Rectal smooth muscle tissue (tissue), 1 donor: Measurements from ENCODE around the gene TDRD9.

Source experiments
- H3K27ac ChIP-seq: one replicate; pipeline ENCODE4 v1.7.0; 2013; ENCODE audit warnings: low read depth, low read length, inconsistent platforms
- H3K27me3 ChIP-seq: one replicate; pipeline ENCODE4 v1.7.0; 2013; ENCODE audit warnings: low read length; ENCODE audit not compliant: control insufficient read depth, insufficient read depth
- H3K36me3 ChIP-seq: one replicate; pipeline ENCODE4 v1.7.0; 2013; ENCODE audit warnings: low read length; ENCODE audit not compliant: control insufficient read depth, insufficient read depth
- H3K4me1 ChIP-seq: one replicate; pipeline ENCODE4 v1.7.0; 2013; ENCODE audit warnings: low read length; ENCODE audit not compliant: control insufficient read depth, insufficient read depth
- H3K4me3 ChIP-seq: one replicate; pipeline ENCODE4 v1.7.0; 2013; ENCODE audit warnings: low read length
- H3K9ac ChIP-seq: one replicate; pipeline ENCODE4 v1.7.0; 2013; ENCODE audit warnings: low read length

TDRD9 gene

DNA sequence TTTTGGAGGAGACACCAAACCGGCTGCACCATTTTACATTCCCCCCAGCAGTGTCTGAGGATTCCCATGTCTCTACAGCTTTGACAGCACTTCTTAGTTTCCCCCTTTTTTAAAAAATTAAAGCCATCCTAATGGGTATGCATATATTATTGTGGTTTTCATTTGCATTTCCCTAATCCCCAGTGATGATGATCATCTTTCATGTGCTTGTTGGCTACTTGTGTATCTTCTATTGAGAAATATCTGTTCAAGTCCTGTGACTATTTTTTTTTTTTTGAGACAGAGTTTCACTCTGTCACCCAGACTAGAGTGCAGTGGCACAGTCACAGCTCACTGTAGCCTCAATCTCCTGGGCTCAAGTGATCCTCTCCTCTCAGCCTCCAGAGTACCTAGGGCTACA lies 134.0 kb downstream of the TDRD9 start:
- Histone ChIP-seq H3K9ac (no peak overlapping the region), H3K27ac (no peak overlapping the region), H3K4me1 (no peaks in the 10 kb centered on the region), H3K4me3 (no peak overlapping the region), H3K27me3 (no peaks in the 10 kb centered on the region), H3K36me3 (no peaks in the 10 kb centered on the region)

DNA sequence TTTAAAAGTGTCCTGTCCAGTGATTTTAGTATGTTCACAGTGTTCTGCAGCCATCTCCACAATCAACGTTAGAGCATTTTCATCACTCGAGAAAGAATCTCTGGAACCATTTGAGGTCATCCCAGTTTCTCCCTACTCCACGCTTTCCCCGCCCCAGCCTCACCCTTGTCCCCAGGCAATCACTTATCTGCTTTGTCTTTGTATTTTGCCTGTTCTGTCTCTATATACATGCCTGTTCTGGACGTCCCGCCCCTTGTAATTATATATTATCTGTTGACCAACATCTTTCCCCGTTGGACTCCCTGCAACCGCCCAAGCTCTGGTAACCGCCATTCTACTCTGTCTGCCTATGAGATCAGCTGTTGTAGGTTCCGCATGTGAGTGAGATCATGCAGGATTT lies 135.7 kb downstream of the TDRD9 start:
- no peaks in the 10 kb centered on the region for H3K4me1 ChIP-seq
- no peak overlapping the region for H3K4me3 ChIP-seq
- H3K9ac ChIP-seq, result no peak overlapping the region
- H3K36me3 ChIP-seq, result no peaks in the 10 kb centered on the region
- no peak overlapping the region for H3K27ac ChIP-seq
- no peaks in the 10 kb centered on the region for H3K27me3 ChIP-seq

DNA sequence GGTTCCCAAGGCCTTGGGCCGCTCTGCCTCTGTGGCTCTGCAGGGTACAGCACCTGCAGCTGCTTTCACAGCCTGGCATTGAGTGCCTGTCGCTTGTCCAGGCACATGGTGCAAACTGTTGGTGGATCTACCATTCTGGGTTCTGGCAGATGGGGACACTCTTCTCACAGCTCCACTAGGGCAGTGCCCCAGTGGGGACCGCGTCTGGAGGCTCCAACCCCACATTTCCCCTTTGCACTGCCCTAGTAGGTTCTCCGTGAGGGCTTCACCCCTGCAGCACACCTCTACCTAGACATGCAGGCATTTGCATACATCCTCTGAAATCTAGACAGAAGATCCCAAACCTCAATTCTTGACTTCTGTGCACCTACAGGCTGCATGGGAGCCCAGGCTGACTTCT lies 138.0 kb downstream of the TDRD9 start:
- H3K4me1 ChIP-seq, result no peaks in the 10 kb centered on the region
- no peaks in the 10 kb centered on the region for H3K36me3 ChIP-seq
- H3K27ac ChIP-seq, result no peak overlapping the region
- no peak overlapping the region for H3K4me3 ChIP-seq
- H3K9ac ChIP-seq, result no peak overlapping the region
- H3K27me3 ChIP-seq, result no peaks in the 10 kb centered on the region

DNA sequence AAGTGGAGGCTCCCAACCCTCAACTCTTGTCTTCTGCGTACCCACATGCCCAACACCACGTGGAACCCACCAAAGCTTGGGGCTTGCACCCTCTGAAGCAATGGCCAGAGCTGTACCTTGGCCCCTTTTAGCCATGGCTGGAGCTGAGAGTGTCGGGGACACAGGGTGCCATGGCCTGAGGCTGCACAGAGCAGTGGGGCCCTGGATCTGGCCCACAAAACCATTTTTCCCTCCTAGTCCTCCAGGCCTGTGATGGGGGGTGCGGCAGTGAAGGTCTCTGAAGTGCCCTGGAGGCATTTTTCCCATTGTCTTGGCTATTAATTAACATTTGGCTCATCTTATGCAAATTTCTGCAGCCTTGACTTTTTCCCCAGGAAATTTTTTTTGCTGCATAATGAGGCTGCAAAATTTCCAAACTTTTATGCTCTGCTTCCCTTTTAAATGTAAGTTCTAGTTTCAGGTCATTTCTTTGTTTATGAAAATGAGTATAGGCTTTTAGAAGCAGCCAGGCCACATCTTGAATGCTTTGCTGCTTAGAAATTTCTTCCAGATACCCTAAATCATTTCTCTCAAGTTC lies 138.6 kb downstream of the TDRD9 start:
- Histone ChIP-seq H3K36me3 (no peaks in the 10 kb centered on the region), H3K27me3 (no peaks in the 10 kb centered on the region), H3K9ac (no peak overlapping the region), H3K4me3 (no peak overlapping the region), H3K4me1 (no peaks in the 10 kb centered on the region), H3K27ac (no peak overlapping the region)

DNA sequence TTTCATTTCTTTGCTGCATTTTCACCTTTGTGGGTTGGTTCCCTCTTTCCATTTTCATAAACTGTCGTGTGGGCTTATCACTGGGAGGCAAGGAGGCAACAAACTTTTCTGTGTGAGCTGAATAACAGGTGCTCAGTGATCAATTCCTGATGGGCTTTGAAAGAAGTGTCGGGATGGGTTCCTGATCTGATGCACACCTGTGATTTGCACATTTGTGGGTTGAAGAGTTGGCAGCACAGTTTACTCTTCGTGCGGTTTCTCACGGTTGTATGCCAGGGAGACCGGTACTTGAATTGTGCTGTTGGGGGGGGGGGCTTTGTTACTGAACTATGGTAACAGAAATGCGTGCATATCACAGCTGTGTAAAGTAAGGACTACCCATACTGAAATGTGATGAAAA lies 141.3 kb downstream of the TDRD9 start:
- H3K27me3 ChIP-seq, result no peaks in the 10 kb centered on the region

DNA sequence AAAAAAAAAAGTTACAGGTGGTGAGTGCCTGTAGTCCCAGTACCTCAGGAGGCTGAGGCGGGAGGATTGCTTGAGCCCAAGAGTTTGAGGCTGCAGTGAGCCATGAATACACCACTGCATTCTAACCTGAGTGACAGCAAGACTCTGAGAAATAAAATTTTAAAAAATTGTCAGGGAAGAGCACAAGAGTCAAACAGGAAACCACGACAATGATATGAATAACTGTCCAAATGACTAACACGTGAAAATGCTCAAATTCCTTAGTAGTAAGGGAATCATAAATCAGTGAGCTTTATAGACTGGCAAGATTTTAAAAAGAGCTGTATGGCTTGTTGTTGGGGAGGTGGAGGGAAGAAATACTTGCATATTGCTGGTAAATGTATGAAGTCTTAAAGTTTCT lies 144.3 kb downstream of the TDRD9 start:
- Histone ChIP-seq H3K4me1 (no peaks in the 10 kb centered on the region), H3K27ac (no peak overlapping the region), H3K4me3 (no peak overlapping the region), H3K27me3 (no peaks in the 10 kb centered on the region), H3K36me3 (no peaks in the 10 kb centered on the region), H3K9ac (no peak overlapping the region)

More for the DNA sequence above, 141.3 kb downstream of the TDRD9 start:
- no peaks in the 10 kb centered on the region for H3K4me1 ChIP-seq
- H3K9ac ChIP-seq, result no peak overlapping the region
- H3K27ac ChIP-seq, result no peak overlapping the region
- no peak overlapping the region for H3K4me3 ChIP-seq
- H3K36me3 ChIP-seq, result no peaks in the 10 kb centered on the region

DNA sequence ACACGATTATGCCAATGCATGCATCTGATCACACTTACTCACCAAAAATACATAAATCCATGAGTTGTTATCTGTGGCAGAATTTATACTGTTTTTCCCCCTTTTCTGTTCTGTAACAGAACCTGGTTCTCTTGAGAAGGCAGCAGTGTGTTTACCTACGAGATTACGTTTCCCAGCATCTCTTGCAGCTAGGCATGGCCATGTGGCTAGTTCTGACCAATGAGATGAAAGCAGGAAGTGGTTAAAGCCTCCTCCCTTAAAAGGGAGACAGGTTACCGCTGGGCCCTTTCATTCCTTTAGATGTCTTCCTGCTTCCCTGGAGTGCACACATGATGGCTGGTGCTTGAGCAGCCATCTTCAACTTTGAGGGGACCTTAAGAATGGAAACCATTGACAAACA lies 145.5 kb downstream of the TDRD9 start:
- Histone ChIP-seq H3K27ac (no peak overlapping the region), H3K4me1 (no peaks in the 10 kb centered on the region), H3K27me3 (no peaks in the 10 kb centered on the region), H3K4me3 (no peak overlapping the region), H3K36me3 (no peaks in the 10 kb centered on the region), H3K9ac (no peak overlapping the region)

DNA sequence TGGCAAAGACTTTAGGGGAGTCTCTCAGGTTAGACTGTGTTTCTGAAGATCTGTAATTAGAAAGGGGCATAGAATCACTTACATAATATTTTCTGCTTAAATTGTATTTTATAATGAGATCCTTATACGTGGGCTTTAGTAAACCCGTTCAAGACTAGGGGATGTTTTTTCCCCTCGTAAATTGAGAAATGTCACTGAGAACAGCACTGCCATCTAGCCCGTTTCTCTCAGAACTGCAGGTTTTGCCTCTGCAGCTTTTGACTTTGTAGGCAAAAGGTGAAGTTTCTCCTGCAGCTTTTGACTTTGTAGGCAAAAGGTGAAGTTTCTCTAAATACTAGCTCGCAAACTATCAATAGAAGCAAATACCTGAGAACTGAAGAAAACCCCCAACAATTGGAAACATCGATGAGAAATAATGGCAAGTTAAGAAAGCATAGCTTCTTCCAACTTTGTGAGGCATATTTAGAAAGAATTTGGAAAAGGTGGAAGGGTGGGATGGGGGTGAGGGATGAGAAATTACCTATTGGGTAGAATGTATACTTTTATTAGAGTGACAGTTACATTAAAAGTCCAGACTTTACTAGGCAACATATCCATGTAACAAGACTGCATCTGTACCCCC lies 147.4 kb downstream of the TDRD9 start:
- H3K36me3 ChIP-seq, result no peaks in the 10 kb centered on the region
- no peak overlapping the region for H3K27ac ChIP-seq
- H3K4me3 ChIP-seq, result no peak overlapping the region
- no peaks in the 10 kb centered on the region for H3K4me1 ChIP-seq
- no peaks in the 10 kb centered on the region for H3K27me3 ChIP-seq
- H3K9ac ChIP-seq, result no peak overlapping the region

DNA sequence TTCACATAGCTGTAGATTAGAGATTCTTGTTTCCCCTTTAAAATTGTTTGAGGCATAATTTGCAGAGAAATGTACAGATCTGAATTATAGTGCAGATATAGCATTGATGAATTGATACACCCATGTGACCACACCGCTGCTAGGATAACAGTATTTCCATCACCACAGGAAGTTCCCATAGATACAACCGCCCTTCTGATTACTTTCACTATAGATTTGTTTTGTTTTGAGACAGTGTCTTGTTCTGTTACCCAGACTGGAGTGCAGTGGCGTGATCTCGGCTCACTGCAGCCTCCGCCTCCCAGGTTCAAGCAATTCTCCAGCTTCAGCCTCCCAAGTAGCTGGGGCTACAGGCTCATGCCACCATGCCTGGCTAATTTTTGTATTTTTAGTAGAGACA lies 148.5 kb downstream of the TDRD9 start:
- no peak overlapping the region for H3K9ac ChIP-seq
- H3K27ac ChIP-seq, result no peak overlapping the region
- no peaks in the 10 kb centered on the region for H3K36me3 ChIP-seq
- H3K4me1 ChIP-seq, result no peaks in the 10 kb centered on the region
- H3K27me3 ChIP-seq, result no peaks in the 10 kb centered on the region
- no peak overlapping the region for H3K4me3 ChIP-seq

DNA sequence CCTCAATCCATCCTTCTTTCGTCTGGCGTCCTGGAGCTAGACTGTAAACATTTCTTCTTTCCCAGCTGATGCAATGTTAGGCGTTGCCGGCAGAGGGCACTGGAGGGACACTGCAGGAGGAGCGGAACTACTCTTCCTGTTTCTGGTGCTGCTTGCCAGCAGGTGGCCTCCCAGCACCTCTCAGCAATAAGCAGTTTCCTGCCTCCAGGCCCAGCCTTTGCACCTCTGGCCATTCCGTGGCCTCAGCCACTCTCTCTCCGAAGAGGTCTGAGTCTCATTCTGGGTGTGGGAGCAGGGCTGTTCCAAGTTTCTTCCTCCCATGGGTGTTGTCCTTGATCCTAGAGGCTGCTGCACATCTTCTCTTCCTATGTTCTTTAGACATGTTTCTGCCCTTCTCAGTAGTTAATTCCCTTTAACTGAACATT lies 149.8 kb downstream of the TDRD9 start:
- H3K4me1 ChIP-seq, result no peaks in the 10 kb centered on the region

DNA sequence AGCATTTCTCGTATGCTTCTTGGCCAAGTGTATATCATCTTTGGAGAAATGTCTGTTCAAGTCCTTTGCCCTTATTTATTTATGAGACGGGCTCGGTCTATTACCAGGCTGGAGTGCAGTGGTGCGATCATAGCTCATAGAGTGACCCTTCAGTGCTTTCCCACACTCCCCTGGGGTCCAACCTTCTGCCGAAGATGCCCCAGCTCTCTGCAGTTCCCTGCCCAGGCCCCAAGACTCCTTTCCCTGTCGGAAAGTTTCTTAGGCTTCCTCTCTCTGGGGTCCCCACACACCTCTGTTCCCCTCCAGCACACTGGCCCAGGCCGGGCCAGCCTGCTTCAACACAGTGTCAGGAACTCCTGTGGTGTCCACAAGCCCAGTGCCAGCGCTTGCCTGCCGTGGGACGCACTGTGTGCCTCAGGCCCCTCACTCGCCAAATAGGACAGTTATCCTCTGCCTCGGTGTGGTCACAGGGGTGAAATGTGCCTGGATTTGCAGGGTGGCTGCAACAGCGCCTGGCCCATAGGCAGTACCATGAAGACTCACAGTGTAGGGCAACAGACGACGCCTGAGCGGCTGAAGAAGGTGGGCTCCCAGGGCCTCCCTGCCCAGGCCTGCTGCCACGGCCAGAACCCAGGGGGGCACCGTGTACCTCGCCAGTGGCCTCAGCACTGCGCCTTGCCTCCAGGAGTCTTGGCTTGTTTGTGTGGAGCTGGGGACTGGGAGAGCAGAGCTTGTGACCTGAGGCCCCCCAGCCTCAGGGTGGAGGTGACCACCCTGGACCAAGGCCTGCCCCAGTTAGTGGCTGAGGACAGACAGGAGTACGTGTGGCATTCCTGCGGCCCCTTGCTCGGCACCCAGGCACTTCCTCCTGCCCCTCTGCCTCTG lies 152.4 kb downstream of the TDRD9 start:
- Histone ChIP-seq H3K9ac (no peak overlapping the region), H3K27ac (no peak overlapping the region), H3K36me3 (no peaks in the 10 kb centered on the region), H3K4me1 (no peaks in the 10 kb centered on the region), H3K27me3 (peaks cover under 1% of the 10 kb centered on the region), H3K4me3 (no peak overlapping the region)

More for the DNA sequence above, 149.8 kb downstream of the TDRD9 start:
- H3K27me3 ChIP-seq, result no peaks in the 10 kb centered on the region
- H3K4me3 ChIP-seq, result no peak overlapping the region
- no peak overlapping the region for H3K27ac ChIP-seq
- no peaks in the 10 kb centered on the region for H3K36me3 ChIP-seq
- H3K9ac ChIP-seq, result no peak overlapping the region

DNA sequence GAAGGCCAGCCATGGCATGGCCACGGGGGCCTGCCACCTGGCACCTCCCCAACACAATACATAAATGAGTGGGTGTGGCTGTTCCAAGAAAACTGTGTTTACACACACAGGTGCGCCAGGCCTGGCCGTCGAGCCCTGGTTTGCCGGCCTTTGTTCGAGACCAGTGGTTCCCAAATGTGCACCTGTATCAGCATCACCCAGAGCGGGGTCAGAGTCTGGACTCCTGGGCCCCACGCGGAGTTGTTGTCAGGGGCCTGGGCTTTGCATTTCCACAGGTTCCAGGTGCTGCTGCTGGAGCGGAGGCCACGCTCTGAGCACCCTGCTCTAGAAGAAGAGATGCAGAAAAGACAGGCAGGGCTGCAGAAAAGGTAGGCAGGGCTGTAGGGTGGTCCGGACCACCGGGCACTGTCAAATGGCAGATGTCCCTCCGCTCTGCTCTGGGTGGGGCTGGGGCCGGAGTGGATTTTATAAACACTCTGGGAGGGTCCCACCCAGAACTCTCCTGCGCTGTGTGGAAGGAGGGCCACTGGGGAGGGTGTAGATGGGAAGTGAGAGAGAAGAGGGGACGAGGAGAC lies 153.1 kb downstream of the TDRD9 start:
- Histone ChIP-seq H3K36me3 (no peaks in the 10 kb centered on the region), H3K4me1 (no peaks in the 10 kb centered on the region), H3K4me3 (no peak overlapping the region), H3K9ac (no peak overlapping the region), H3K27ac (no peak overlapping the region), H3K27me3 (peaks cover 7% of the 10 kb centered on the region)
